Endothelial cell of umbilical vein (primary cell): ENCODE data around the gene AIG1. TPM values are rescaled to one million over a fixed set of nuclear protein-coding genes. Genes with fewer than 3 reads are reported as not detected.

Experiments used
- BruUV-seq: library from RNA; stranded (reverse); fragments of 400-500 nt; replicated peaks from 2 replicates; lab custom pipeline; 2021; lab: Mats Ljungman, UMichigan
- CTCF ChIA-PET: fragments of 300-600, 350-600 bp; sonication (Branson Sonifier 250); formaldehyde crosslinking; loops from one replicate; lab custom pipeline; 2021; ENCODE audit warnings: antibody characterized with exemption, inconsistent platforms; lab: Charles Lee
- POLR2A ChIA-PET: fragments of 300-600, 350-600 bp; sonication (Branson Sonifier 250); formaldehyde crosslinking; loops from one replicate; lab custom pipeline; 2021; ENCODE audit warnings: antibody characterized with exemption, inconsistent platforms; lab: Charles Lee
- DNase-seq: peaks from one replicate; pipeline ENCODE4 v3.0.0-alpha.2; 2011; ENCODE audit warnings: low read depth, low spot score
- FAIRE-seq: peaks from 2 replicates; lab custom pipeline; 2011; peaks lifted over from hg19 to GRCh38; lab: Jason Lieb, UNC
- H2AFZ ChIP-seq: 2 replicates; pipeline ENCODE4 v1.6.0; 2012; ENCODE audit warnings: low read depth, low read length, control low read depth, inconsistent platforms
- H3K27ac ChIP-seq: 2 replicates; pipeline ENCODE4 v1.5.1; 2011; ENCODE audit warnings: low read depth, mild to moderate bottlenecking, control low read depth, low read length, moderate library complexity; ENCODE audit not compliant: insufficient read depth
- H3K27me3 ChIP-seq, 2 experiments: 2 replicates each; pipeline versions ENCODE4 v1.6.0 to v1.6.1; 2011; ENCODE audit warnings: low read length in 2 of 2, mixed read lengths in 1 of 2; ENCODE audit not compliant: control insufficient read depth in 2 of 2, insufficient read depth in 2 of 2
- H3K36me3 ChIP-seq, 2 experiments: 2 replicates in 1 of 2; 3 replicates in 1 of 2; pipeline ENCODE4 v1.5.1; 2011; ENCODE audit warnings: low read length in 2 of 2, mild to moderate bottlenecking in 1 of 2, moderate library complexity in 1 of 2; ENCODE audit not compliant: control insufficient read depth in 2 of 2, insufficient read depth in 2 of 2; ENCODE audit errors: extremely low read depth in 1 of 2
- H3K4me1 ChIP-seq: 3 replicates; pipeline ENCODE4 v1.5.1; 2011; ENCODE audit warnings: mild to moderate bottlenecking, low read length; ENCODE audit not compliant: control insufficient read depth, insufficient read depth; ENCODE audit errors: extremely low read depth
- H3K4me2 ChIP-seq: 2 replicates; pipeline ENCODE4 v1.6.1; 2011; ENCODE audit warnings: low read length, control low read depth, mixed read lengths; ENCODE audit not compliant: insufficient read depth
- H3K4me3 ChIP-seq, 3 experiments: fragments of 200-600 bp in 1 of 3; sonication (generic), shearing (Covaris generic) in 1 of 3; replicated peaks in 1 of 3; 2 replicates each; pipeline ENCODE4 v1.5.1; 2011 to 2016; ENCODE audit warnings: control low read depth in 3 of 3, low read length in 3 of 3, mild to moderate bottlenecking in 2 of 3, inconsistent platforms in 1 of 3, low read depth in 1 of 3, moderate library complexity in 1 of 3; ENCODE audit not compliant: insufficient read depth in 1 of 3
- H3K79me2 ChIP-seq: 2 replicates; pipeline ENCODE4 v1.6.0; 2012; ENCODE audit warnings: low read length, inconsistent platforms; ENCODE audit not compliant: control insufficient read depth, insufficient read depth
- H3K9ac ChIP-seq: replicated peaks from 2 replicates; pipeline ENCODE3; 2011; ENCODE audit warnings: low read length, control low read depth; ENCODE audit not compliant: insufficient read depth; ENCODE audit errors: extremely low read depth
- H3K9me1 ChIP-seq: replicated peaks from 3 replicates; pipeline ENCODE4 v1.6.0; 2011; ENCODE audit warnings: mild to moderate bottlenecking, low read length; ENCODE audit not compliant: control insufficient read depth, insufficient read depth; ENCODE audit errors: extremely low read depth
- H3K9me3 ChIP-seq: replicated peaks from 2 replicates; pipeline ENCODE4 v1.5.1; 2012; ENCODE audit warnings: low read length, inconsistent platforms; ENCODE audit not compliant: control insufficient read depth, insufficient read depth
- H4K20me1 ChIP-seq: replicated peaks from 2 replicates; pipeline ENCODE3; 2011; ENCODE audit warnings: mild to moderate bottlenecking, low read length; ENCODE audit not compliant: control insufficient read depth, insufficient read depth; ENCODE audit errors: extremely low read depth
- CTCF ChIP-seq, 2 donors: IDR thresholded peaks; 1 replicate in 1 of 2; 2 replicates in 1 of 2; pipeline ENCODE4 v1.5.1; 2011; ENCODE audit warnings: low read length in 2 of 2, mild to moderate bottlenecking in 2 of 2, moderate library complexity in 2 of 2, control low read depth in 1 of 2, inconsistent platforms in 1 of 2, low read depth in 1 of 2; ENCODE audit not compliant: insufficient read depth in 1 of 2; ENCODE audit errors: extremely low read depth in 1 of 2
- EZH2 ChIP-seq: IDR thresholded peaks from 2 replicates; pipeline ENCODE4 v1.6.1; 2012; ENCODE audit warnings: borderline replicate concordance, low read depth, mild to moderate bottlenecking, moderate library complexity, low read length, inconsistent platforms; ENCODE audit not compliant: severe bottlenecking
- FOS ChIP-seq: IDR thresholded peaks from 2 replicates; pipeline ENCODE4 v1.6.1; 2011; ENCODE audit warnings: mild to moderate bottlenecking, low read length, moderate library complexity, borderline replicate concordance; ENCODE audit not compliant: insufficient read depth
- GATA2 ChIP-seq: IDR thresholded peaks from 2 replicates; pipeline ENCODE4 v1.7.0; 2011; ENCODE audit warnings: low read depth, mild to moderate bottlenecking, moderate library complexity, mixed read lengths, low read length; ENCODE audit not compliant: insufficient read length, insufficient read depth
- JUN ChIP-seq: IDR thresholded peaks from 2 replicates; pipeline ENCODE4 v1.6.1; 2011; ENCODE audit warnings: borderline replicate concordance, low read depth; ENCODE audit not compliant: insufficient read length, insufficient read depth
- MAX ChIP-seq: IDR thresholded peaks from 2 replicates; pipeline ENCODE4 v1.6.1; 2011; ENCODE audit not compliant: insufficient read depth, insufficient read length
- MYC ChIP-seq: IDR thresholded peaks from one replicate; pipeline ENCODE4 v1.6.1; 2011; ENCODE audit warnings: mild to moderate bottlenecking, low read depth, low read length
- POLR2A ChIP-seq: IDR thresholded peaks from 2 replicates; pipeline ENCODE4 v1.6.1; 2012; ENCODE audit warnings: low read depth, mild to moderate bottlenecking, control low read depth, low read length
- POLR2AphosphoS5 ChIP-seq: IDR thresholded peaks from 2 replicates; pipeline ENCODE4 v1.6.1; 2012; ENCODE audit warnings: low read depth, mild to moderate bottlenecking, control low read depth, low read length, moderate library complexity; ENCODE audit not compliant: insufficient read depth
- dilution Hi-C: fragments of 300-500 bp; cut with MboI; formaldehyde crosslinking; loops from one replicate; pipeline ENCODE4 v1.15.0; 2019; ENCODE audit warnings: low sequenced_read_pairs; ENCODE audit not compliant: extremely low pct_ligation_motif_present
- intact Hi-C: fragments of 100-400 bp; cut with micrococcal nuclease; formaldehyde crosslinking; loops from one replicate; pipeline ENCODE4 v1.10.0; 2022
- polyA plus RNA-seq, 4 experiments: library from polyadenylated mRNA; depleted of rRNA in 3 of 4; stranded (reverse) in 3 of 4; unstranded in 1 of 4; fragments of >200 nt; gene quantifications; 2 replicates each; pipeline versions ENCODE4 v1.2.1 to v1.2.3, GENCODE V29; 2011 to 2012; ENCODE audit warnings: missing spikeins in 1 of 4
- total RNA-seq: library from RNA; stranded (reverse); gene quantifications from 2 replicates; pipeline ENCODE4 v1.2.3, GENCODE V29; 2021

Gene AIG1
- total and polyA plus RNA-seq, 2 donors (not counting 3 experiments of a cell fraction or from before 2014, with no cell fraction given): 17.7 to 22.7 TPM

- peak; percentile 7 for DNase-seq
- H3K27ac ChIP-seq: no peak overlapping the region
- POLR2A ChIA-PET: no interaction called here
- H4K20me1 ChIP-seq: no peaks in the 10 kb centered on the region
- CTCF ChIA-PET: no interaction called here
- H3K9ac ChIP-seq: no peak overlapping the region
- BruUV-seq: no TSS peak
- dilution Hi-C loops: no loop called here
- H2AFZ ChIP-seq: no peak overlapping the region
- H3K27me3 ChIP-seq: no peaks in the 10 kb centered on the region
- H3K9me1 ChIP-seq: no peaks in the 10 kb centered on the region
- H3K4me3 ChIP-seq: no peak overlapping the region
- FAIRE-seq: no peak
- no peaks in the 10 kb centered on the region for H3K36me3 ChIP-seq
- H3K4me2 ChIP-seq: no peak overlapping the region
- no peak for TF ChIP-seq FOS
- no peak for TF ChIP-seq GATA2
- TF ChIP-seq MYC: no peak
- TF ChIP-seq EZH2: no peak
- no peaks in the 10 kb centered on the region for H3K9me3 ChIP-seq
- peaks cover 6% of the 10 kb centered on the region for H3K4me1 ChIP-seq
- intact Hi-C loops: no loop called here
- no peaks in the 10 kb centered on the region for H3K79me2 ChIP-seq
These were observed 76.0 kb downstream of the AIG1 start for GRCh38 chr6:143136647-143137046.

- no peak for FAIRE-seq
These were observed 78.6 kb downstream of the AIG1 start for GRCh38 chr6:143139239-143139784.

More at GRCh38 chr6:143139239-143139784, 78.6 kb downstream of the AIG1 start:
- H3K9ac ChIP-seq: no peak overlapping the region
- no peaks in the 10 kb centered on the region for H3K9me3 ChIP-seq
- TF ChIP-seq FOS (no peak), GATA2 (no peak), MYC (no peak), JUN (no peak), POLR2A (no peak), CTCF (IDR thresholded peaks at IDR 0.05; ENCODE audit: extremely low read depth in 1 of 2, insufficient read depth in 1 of 2, low read depth in 1 of 2, low read length in 2 of 2) (no peak), POLR2AphosphoS5 (no peak), MAX (no peak), EZH2 (no peak)
- no peak overlapping the region for H3K27ac ChIP-seq
- H3K4me2 ChIP-seq: no peak overlapping the region
- H2AFZ ChIP-seq: no peak overlapping the region
- no TSS peak for BruUV-seq
- peaks cover 6% of the 10 kb centered on the region for H3K4me1 ChIP-seq
- H3K9me1 ChIP-seq: no peaks in the 10 kb centered on the region
- no peaks in the 10 kb centered on the region for H3K27me3 ChIP-seq
- H4K20me1 ChIP-seq: no peaks in the 10 kb centered on the region
- dilution Hi-C loops (no loop called here), intact Hi-C loops (no loop called here)
- POLR2A ChIA-PET: no interaction called here
- CTCF ChIA-PET: interaction anchor here (1.1 kb wide), 1 partner anchor 79 kb away, joined by 3 read pairs; no protein-coding TSS in a partner anchor
- DNase-seq: no peak
- H3K4me3 ChIP-seq: no peak overlapping the region
- no peaks in the 10 kb centered on the region for H3K79me2 ChIP-seq
- H3K36me3 ChIP-seq: no peaks in the 10 kb centered on the region
